Tibial nerve (tissue), 4 donors: ENCODE results near the gene OGDH. TPM values are rescaled to one million over a fixed set of nuclear protein-coding genes. Genes with fewer than 3 reads are reported as not detected.

Source experiments
- DNase-seq, 2 donors: peaks; one replicate each; pipeline ENCODE4 v3.0.0-alpha.2; 2019; ENCODE audit warnings: low spot score in 2 of 2
- H3K27ac ChIP-seq, 4 donors: fragments of 200-600 bp; sonication (generic) in 3 of 4; one replicate each; pipeline ENCODE4 v1.5.1; 2017 to 2019; ENCODE audit warnings: mild to moderate bottlenecking in 1 of 4
- H3K27me3 ChIP-seq, 2 donors: fragments of 200-600 bp; sonication (generic) in 1 of 2; one replicate each; pipeline versions ENCODE4 v1.5.1 to v1.6.0; 2017 to 2019
- H3K36me3 ChIP-seq, 3 donors: fragments of 200-600 bp; sonication (generic); one replicate each; pipeline ENCODE4 v1.5.1; 2018 to 2019
- H3K4me1 ChIP-seq, 4 donors: fragments of 200-600 bp; sonication (generic) in 3 of 4; one replicate each; pipeline ENCODE4 v1.5.1; 2017 to 2019
- H3K4me3 ChIP-seq, 4 donors: fragments of 200-600 bp; sonication (generic) in 3 of 4; one replicate each; pipeline ENCODE4 v1.5.1; 2017 to 2019; ENCODE audit warnings: mild to moderate bottlenecking in 1 of 4, moderate library complexity in 1 of 4
- H3K9me3 ChIP-seq, 4 donors: fragments of 200-600 bp; sonication (generic) in 3 of 4; one replicate each; pipeline ENCODE4 v1.5.1; 2017 to 2019
- EP300 ChIP-seq, 2 donors: sonication (generic); formaldehyde crosslinking; IDR thresholded peaks; one replicate each; pipeline ENCODE4 v1.6.1; 2017; ENCODE audit warnings: antibody characterized with exemption in 2 of 2, mild to moderate bottlenecking in 1 of 2
- POLR2A ChIP-seq, 2 donors: fragments of 450-650 bp; IDR thresholded peaks; one replicate each; pipeline ENCODE4 v1.6.1; 2017; ENCODE audit warnings: antibody characterized with exemption in 2 of 2, mild to moderate bottlenecking in 2 of 2, moderate library complexity in 2 of 2
- WGBS, 2 donors: methylation state at CpG; one replicate each; pipeline ENCODE4 v1.1.5; 2018; 5-methylcytosine and 5-hydroxymethylcytosine counted together
- total RNA-seq, 4 donors: library from RNA; depleted of rRNA; stranded (reverse); fragments of >200 nt; gene quantifications; one replicate each; pipeline ENCODE4 v1.1.0, GENCODE V29; 2016
- TF ChIP-seq, protein P1 (sequence below), 5 experiments: fragments of 200-600 bp in 3 of 5; fragments of 450-650 bp in 2 of 5; sonication (generic) in 3 of 5; IDR thresholded peaks; one replicate each; pipeline ENCODE4 v1.5.1; 2016 to 2019; ENCODE audit warnings: antibody characterized with exemption in 5 of 5, mild to moderate bottlenecking in 3 of 5, moderate library complexity in 2 of 5

OGDH gene
- total RNA-seq, 4 donors from 2014 or later, result 66.8 to 76.5 (median 70.1) TPM

DNA sequence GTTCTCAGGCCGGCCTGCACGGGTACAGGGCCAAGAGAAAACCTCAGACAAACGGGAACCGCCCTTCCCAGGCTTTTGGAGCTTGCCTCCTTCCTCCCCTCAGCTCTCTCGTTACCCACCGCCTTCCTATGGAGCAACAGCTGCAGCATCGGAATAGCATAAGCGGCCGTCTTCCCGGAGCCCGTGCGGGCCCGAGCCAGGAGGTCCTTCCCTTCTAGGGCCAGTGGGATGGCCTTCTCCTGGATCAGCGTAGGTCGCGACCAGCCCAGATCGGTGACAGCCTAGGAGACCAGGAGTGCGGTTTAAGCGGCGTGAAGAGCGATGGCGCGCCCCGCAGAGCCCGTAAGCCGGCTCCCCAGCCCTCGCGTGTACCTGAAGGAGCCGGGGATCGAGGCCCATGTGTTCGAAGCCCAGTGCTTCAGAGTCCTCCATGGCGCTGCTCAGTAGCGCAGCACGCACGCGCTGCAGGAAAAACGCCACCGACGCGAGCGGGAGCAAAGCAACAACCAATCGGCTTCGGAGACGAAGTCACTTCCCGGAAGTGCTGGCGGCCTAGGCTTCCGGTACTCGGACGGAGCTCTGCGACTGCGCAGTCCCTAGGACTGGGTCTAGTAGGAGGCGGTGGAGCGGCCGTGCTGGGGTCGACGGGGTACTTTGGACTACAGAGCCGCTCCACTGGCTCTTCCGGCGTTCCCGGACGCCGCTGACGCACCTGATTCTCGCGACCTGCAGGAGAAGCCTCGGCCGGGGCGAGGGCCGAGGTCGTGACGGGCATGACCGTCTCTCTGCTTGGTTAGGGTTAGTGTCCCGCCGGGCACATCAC lies 32.8 kb upstream of the OGDH start, which contains the start of gene DDX56:
Gene DDX56 (minus strand): TSS at position 445 of the 823 bp plus-strand sequence. CDS start 13 bp downstream, at position 432.
- Histone ChIP-seq H3K27me3 (no peaks in the 10 kb centered on the region), H3K36me3 (peaks cover 0 to 75% (median 29%) of the 10 kb centered on the region in 3 donors), H3K4me1 (peaks cover 0 to 34% (median 17%) of the 10 kb centered on the region in 4 donors), H3K27ac (peak within 1 kb of the TSS; percentile 75 to 95 (median 92)), H3K4me3 (peak within 1 kb of the TSS; percentile 79 to 90 (median 88)), H3K9me3 (no peaks in the 10 kb centered on the region)
- DNase-seq, result peak; percentile 82 to 89
- TF ChIP-seq, protein P1, sequence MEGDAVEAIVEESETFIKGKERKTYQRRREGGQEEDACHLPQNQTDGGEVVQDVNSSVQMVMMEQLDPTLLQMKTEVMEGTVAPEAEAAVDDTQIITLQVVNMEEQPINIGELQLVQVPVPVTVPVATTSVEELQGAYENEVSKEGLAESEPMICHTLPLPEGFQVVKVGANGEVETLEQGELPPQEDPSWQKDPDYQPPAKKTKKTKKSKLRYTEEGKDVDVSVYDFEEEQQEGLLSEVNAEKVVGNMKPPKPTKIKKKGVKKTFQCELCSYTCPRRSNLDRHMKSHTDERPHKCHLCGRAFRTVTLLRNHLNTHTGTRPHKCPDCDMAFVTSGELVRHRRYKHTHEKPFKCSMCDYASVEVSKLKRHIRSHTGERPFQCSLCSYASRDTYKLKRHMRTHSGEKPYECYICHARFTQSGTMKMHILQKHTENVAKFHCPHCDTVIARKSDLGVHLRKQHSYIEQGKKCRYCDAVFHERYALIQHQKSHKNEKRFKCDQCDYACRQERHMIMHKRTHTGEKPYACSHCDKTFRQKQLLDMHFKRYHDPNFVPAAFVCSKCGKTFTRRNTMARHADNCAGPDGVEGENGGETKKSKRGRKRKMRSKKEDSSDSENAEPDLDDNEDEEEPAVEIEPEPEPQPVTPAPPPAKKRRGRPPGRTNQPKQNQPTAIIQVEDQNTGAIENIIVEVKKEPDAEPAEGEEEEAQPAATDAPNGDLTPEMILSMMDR (IDR thresholded peaks at IDR 0.05), result peak in 2 of 5 experiments; percentile 13 to 18
- TF ChIP-seq POLR2A (IDR thresholded peaks at IDR 0.05) (peak; percentile 50 to 91), EP300 (IDR thresholded peaks at IDR 0.05) (peak; percentile 92 to 97)
- WGBS, 2 donors, result 0% methylated on average over 19 to 66 of the region's 74 CpGs

DNA sequence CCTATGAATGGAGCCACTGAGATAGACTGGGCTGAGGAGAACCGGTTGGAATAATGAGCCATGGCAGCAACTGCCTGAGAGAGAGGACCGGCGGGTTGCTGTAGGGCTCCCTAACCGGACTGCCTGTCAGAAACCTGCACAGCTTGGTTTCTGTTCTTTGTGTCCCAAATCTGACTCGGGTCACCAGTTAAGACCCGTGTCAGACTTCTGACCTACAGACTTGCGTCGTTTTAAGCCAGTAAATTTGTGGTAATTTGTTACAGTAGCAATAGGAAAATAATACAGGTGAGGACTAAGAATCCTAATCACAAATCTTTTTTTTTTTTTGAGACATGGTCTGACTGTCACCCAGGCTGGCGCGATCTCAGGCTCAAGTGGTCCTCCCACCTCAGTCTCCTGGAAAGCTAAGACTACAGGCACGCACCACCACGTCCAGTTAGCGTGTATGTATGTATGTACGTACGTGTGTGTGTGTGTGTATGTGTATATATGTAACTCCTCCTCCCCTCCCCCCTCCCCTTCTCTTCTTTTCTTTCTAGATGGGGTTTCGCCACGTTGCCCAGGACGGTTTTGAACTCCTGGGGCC lies 32.0 kb upstream of the OGDH start:
- WGBS, 2 donors, result 34 to 36% methylated on average over 18 of the region's 18 CpGs
- H3K36me3 ChIP-seq, result peaks cover 0 to 74% (median 25%) of the 10 kb centered on the region in 3 donors

DNA sequence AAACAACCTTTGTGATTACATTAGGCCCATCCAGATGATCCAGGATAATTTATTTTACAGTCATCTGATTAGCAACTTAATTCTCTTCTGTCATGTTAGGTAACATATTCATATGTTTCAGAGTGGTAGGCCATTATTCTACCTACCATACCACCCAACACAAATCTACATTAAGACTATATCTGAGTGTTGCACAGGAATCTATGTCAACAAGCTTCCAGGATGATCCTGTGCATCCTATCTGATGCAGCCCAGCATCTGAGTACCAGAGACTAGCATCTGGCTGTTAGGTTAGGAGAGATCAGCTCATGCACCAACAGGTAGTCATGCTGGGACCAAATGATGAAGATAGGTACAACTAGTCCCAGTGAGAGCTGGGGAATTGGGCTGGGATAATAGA lies 31.4 kb upstream of the OGDH start:
- H3K27me3 ChIP-seq, result no peaks in the 10 kb centered on the region
- peaks cover 0 to 40% (median 18%) of the 10 kb centered on the region in 4 donors for H3K4me1 ChIP-seq
- peaks cover 0 to 74% (median 18%) of the 10 kb centered on the region in 3 donors for H3K36me3 ChIP-seq
- H3K27ac ChIP-seq, result peak overlapping the region in 1 of 4 donors; percentile 95
- DNase-seq, result no peak
- no peaks in the 10 kb centered on the region for H3K9me3 ChIP-seq
- TF ChIP-seq POLR2A (IDR thresholded peaks at IDR 0.05) (no peak), EP300 (IDR thresholded peaks at IDR 0.05) (no peak)
- TF ChIP-seq, protein P1 (IDR thresholded peaks at IDR 0.05), result no peak
- H3K4me3 ChIP-seq, result no peak overlapping the region

More for the DNA sequence above, 32.0 kb upstream of the OGDH start:
- no peaks in the 10 kb centered on the region for H3K27me3 ChIP-seq
- no peak for DNase-seq
- H3K27ac ChIP-seq, result peak overlapping the region; percentile 75 to 95 (median 92)
- peak overlapping the region; percentile 79 to 90 (median 88) for H3K4me3 ChIP-seq
- H3K4me1 ChIP-seq, result peaks cover 0 to 34% (median 17%) of the 10 kb centered on the region in 4 donors
- H3K9me3 ChIP-seq, result no peaks in the 10 kb centered on the region
- TF ChIP-seq, protein P1 (IDR thresholded peaks at IDR 0.05), result no peak
- TF ChIP-seq EP300 (IDR thresholded peaks at IDR 0.05), result no peak
- TF ChIP-seq POLR2A (IDR thresholded peaks at IDR 0.05), result no peak

DNA sequence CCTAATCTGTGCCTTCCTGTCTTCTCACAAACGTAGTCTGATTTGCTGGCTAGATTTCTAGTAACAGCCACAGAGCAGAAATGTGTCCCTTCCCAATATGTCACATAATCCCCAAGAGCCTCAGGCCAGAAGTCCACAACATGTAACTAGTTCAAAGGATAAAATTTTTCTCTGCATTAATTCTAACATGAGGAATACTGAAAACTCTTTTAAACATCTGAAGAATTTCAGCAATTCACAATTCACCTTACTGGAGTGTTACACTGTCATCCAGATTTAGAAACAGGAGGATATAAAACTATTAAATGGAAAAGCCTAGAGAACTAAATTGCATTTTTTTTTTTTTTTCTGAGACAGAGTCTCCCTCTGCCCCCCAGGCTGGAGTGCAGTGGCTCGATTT lies 30.2 kb upstream of the OGDH start:
- TF ChIP-seq, protein P1 (IDR thresholded peaks at IDR 0.05), result no peak
- TF ChIP-seq EP300 (IDR thresholded peaks at IDR 0.05) (no peak), POLR2A (IDR thresholded peaks at IDR 0.05) (no peak)
- DNase-seq, result no peak
- H3K27me3 ChIP-seq, result no peaks in the 10 kb centered on the region
- no peak overlapping the region for H3K27ac ChIP-seq
- peaks cover 0 to 74% (median 6%) of the 10 kb centered on the region in 3 donors for H3K36me3 ChIP-seq
- no peaks in the 10 kb centered on the region for H3K9me3 ChIP-seq
- WGBS, 2 donors, result 68 to 72% methylated on average over 2 of the region's 2 CpGs
- H3K4me3 ChIP-seq, result no peak overlapping the region
- peaks cover 3 to 52% (median 30%) of the 10 kb centered on the region in 4 donors for H3K4me1 ChIP-seq
